ENCODE measurements around the gene PLCB4.

PLCB4 gene

DNA sequence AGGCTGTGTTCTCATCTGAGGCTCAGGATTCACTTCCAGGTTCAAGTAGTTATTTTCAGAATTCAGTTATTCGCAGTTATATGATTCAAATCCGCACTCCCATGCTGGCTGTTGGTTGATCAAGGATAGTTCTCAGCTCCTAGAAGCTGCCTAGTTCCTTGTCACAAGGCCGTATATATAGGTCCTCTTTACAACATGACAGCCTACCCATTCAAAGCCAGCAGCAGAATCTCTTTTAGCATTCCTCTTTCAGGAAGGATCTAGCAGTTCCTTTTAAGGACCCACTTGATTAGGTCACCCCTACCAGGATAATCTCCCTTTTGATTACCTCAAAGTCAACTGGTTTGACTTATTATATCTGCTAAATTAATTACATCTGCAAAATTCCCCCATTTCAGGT lies 421.7 kb downstream of the PLCB4 start:
- H3K27me3 ChIP-seq (ENCODE audit: control insufficient read depth, insufficient read depth, low read length): no peaks in the 10 kb centered on the region
- H3K9me3 ChIP-seq (ENCODE audit: control insufficient read depth, insufficient read depth, low read length): no peaks in the 10 kb centered on the region

GRCh38 chr20:9491324-9491723 lies 422.4 kb downstream of the PLCB4 start:
- Histone ChIP-seq H3K4me1 (ENCODE audit: control insufficient read depth, insufficient read depth, low read length) (no peaks in the 10 kb centered on the region), H3K9me3 (ENCODE audit: control insufficient read depth, insufficient read depth, low read length) (no peaks in the 10 kb centered on the region), H3K27ac (ENCODE audit: low read depth, low read length) (no peak overlapping the region), H3K4me3 (ENCODE audit: low read depth, low read length) (no peak overlapping the region), H3K36me3 (ENCODE audit: control insufficient read depth, insufficient read depth, low read length) (no peaks in the 10 kb centered on the region), H3K9ac (ENCODE audit: low read depth, low read length) (no peak overlapping the region), H3K27me3 (ENCODE audit: control insufficient read depth, insufficient read depth, low read length) (no peaks in the 10 kb centered on the region)

More for the DNA sequence above, 421.7 kb downstream of the PLCB4 start:
- H3K27ac ChIP-seq (ENCODE audit: low read depth, low read length): no peak overlapping the region
- H3K9ac ChIP-seq (ENCODE audit: low read depth, low read length): no peak overlapping the region
- no peak overlapping the region for H3K4me3 ChIP-seq (ENCODE audit: low read depth, low read length)
- H3K36me3 ChIP-seq (ENCODE audit: control insufficient read depth, insufficient read depth, low read length): no peaks in the 10 kb centered on the region
- no peaks in the 10 kb centered on the region for H3K4me1 ChIP-seq (ENCODE audit: control insufficient read depth, insufficient read depth, low read length)

- H3K9ac ChIP-seq (ENCODE audit: low read depth, low read length): no peak overlapping the region
- H3K27ac ChIP-seq (ENCODE audit: low read depth, low read length): no peak overlapping the region
- no peaks in the 10 kb centered on the region for H3K36me3 ChIP-seq (ENCODE audit: control insufficient read depth, insufficient read depth, low read length)
- H3K9me3 ChIP-seq (ENCODE audit: control insufficient read depth, insufficient read depth, low read length): no peaks in the 10 kb centered on the region
- H3K4me3 ChIP-seq (ENCODE audit: low read depth, low read length): no peak overlapping the region
- H3K4me1 ChIP-seq (ENCODE audit: control insufficient read depth, insufficient read depth, low read length): no peaks in the 10 kb centered on the region
- no peaks in the 10 kb centered on the region for H3K27me3 ChIP-seq (ENCODE audit: control insufficient read depth, insufficient read depth, low read length)
Measured at GRCh38 chr20:9492067-9492466, 423.2 kb downstream of the PLCB4 start.

GRCh38 chr20:9493803-9494202 lies 424.9 kb downstream of the PLCB4 start:
- Histone ChIP-seq H3K9me3 (ENCODE audit: control insufficient read depth, insufficient read depth, low read length) (no peaks in the 10 kb centered on the region), H3K27ac (ENCODE audit: low read depth, low read length) (no peak overlapping the region), H3K36me3 (ENCODE audit: control insufficient read depth, insufficient read depth, low read length) (no peaks in the 10 kb centered on the region), H3K4me3 (ENCODE audit: low read depth, low read length) (no peak overlapping the region), H3K27me3 (ENCODE audit: control insufficient read depth, insufficient read depth, low read length) (no peaks in the 10 kb centered on the region; the same call in 1 of the 2 replicates), H3K4me1 (ENCODE audit: control insufficient read depth, insufficient read depth, low read length) (no peaks in the 10 kb centered on the region), H3K9ac (ENCODE audit: low read depth, low read length) (no peak overlapping the region)

DNA sequence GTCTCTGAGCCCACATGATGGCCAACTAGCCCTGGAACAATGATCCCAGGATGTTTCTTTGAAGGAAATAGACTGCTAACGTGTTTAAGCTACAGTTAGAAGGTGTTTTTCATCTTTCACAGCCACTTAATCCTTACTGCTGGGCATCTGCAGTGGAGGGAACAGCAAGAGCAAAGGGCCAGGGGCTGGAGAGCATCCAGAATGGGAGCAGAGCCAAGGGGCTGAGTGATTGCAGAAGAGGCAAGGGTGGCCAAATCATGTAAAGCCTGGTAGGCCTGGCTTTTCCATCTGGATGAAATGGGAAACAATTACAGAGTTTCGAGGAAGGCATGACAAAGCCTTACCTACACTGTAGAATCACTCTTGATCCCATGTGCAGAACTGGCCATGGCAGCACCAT lies 426.8 kb downstream of the PLCB4 start:
- Histone ChIP-seq H3K27me3 (ENCODE audit: control insufficient read depth, insufficient read depth, low read length) (no peaks in the 10 kb centered on the region; the same call in 1 of the 2 replicates), H3K9me3 (ENCODE audit: control insufficient read depth, insufficient read depth, low read length) (no peaks in the 10 kb centered on the region), H3K9ac (ENCODE audit: low read depth, low read length) (no peak overlapping the region), H3K36me3 (ENCODE audit: control insufficient read depth, insufficient read depth, low read length) (no peaks in the 10 kb centered on the region), H3K27ac (ENCODE audit: low read depth, low read length) (no peak overlapping the region), H3K4me1 (ENCODE audit: control insufficient read depth, insufficient read depth, low read length) (no peaks in the 10 kb centered on the region), H3K4me3 (ENCODE audit: low read depth, low read length) (no peak overlapping the region)

GRCh38 chr20:9496155-9496554 lies 427.3 kb downstream of the PLCB4 start:
- Histone ChIP-seq H3K36me3 (ENCODE audit: control insufficient read depth, insufficient read depth, low read length) (no peaks in the 10 kb centered on the region), H3K4me3 (ENCODE audit: low read depth, low read length) (no peak overlapping the region), H3K4me1 (ENCODE audit: control insufficient read depth, insufficient read depth, low read length) (no peaks in the 10 kb centered on the region), H3K9ac (ENCODE audit: low read depth, low read length) (no peak overlapping the region), H3K27ac (ENCODE audit: low read depth, low read length) (no peak overlapping the region), H3K27me3 (ENCODE audit: control insufficient read depth, insufficient read depth, low read length) (peaks cover 3% of the 10 kb centered on the region), H3K9me3 (ENCODE audit: control insufficient read depth, insufficient read depth, low read length) (no peaks in the 10 kb centered on the region)

DNA sequence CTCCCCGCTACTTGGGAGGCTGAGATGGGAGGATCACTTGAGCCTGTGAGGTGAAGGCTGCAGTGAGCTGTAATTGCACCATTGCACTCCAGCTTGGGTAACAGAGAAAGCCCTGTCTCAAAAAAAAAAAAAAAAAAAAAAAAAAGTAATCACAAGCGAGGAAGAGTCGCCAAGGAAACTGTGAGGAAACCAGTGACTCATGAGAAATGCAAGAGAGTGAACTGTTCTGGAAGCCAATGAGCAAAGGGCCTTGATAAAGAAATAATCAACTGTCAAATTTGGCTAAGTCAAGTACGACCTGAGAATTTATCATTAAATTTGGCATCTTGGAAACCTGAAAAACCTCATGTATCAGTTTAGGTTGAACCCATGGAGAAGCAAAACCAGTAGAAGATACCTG lies 429.4 kb downstream of the PLCB4 start:
- Histone ChIP-seq H3K27me3 (ENCODE audit: control insufficient read depth, insufficient read depth, low read length) (peaks cover 9% of the 10 kb centered on the region), H3K9ac (ENCODE audit: low read depth, low read length) (no peak overlapping the region), H3K36me3 (ENCODE audit: control insufficient read depth, insufficient read depth, low read length) (no peaks in the 10 kb centered on the region), H3K4me1 (ENCODE audit: control insufficient read depth, insufficient read depth, low read length) (no peaks in the 10 kb centered on the region), H3K9me3 (ENCODE audit: control insufficient read depth, insufficient read depth, low read length) (no peaks in the 10 kb centered on the region), H3K27ac (ENCODE audit: low read depth, low read length) (no peak overlapping the region), H3K4me3 (ENCODE audit: low read depth, low read length) (no peak overlapping the region)

DNA sequence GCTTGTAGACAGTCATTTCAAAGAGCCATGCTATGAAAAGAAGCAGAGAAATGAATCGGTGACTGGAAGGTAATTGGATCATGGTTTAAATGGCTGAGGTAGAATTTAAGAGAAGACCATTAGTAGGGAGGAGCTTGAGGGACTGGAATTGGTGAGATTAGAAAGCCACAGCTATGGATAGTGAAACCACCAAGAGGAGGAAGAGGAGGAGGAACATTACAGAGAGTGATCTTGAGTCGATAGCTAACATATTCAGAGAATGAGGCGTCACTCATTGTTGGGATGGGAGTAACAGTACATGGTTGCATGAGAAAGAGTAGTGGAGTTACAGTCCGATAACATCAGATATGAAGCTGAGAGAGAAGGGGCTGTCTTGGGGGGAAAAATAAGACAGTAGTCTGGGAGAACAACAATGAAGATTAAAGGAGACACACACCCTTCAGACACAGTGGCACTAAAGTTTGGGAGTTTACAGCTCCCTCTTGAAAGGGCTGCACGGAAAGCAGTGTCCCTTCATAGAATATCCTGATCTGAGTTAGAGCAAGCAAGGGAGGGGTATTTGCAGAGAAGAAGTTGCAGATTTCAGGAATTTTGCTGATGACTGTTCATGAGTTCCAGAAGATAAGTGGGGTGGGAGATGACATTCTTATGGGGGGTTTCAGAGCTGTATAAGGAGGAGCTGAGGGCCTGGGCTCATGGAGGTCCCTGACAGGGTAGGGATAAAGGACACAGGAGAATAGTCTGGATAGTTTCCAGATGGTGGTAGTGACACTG lies 430.4 kb downstream of the PLCB4 start:
- Histone ChIP-seq H3K9me3 (ENCODE audit: control insufficient read depth, insufficient read depth, low read length) (no peaks in the 10 kb centered on the region), H3K36me3 (ENCODE audit: control insufficient read depth, insufficient read depth, low read length) (no peaks in the 10 kb centered on the region), H3K4me1 (ENCODE audit: control insufficient read depth, insufficient read depth, low read length) (no peaks in the 10 kb centered on the region), H3K27me3 (ENCODE audit: control insufficient read depth, insufficient read depth, low read length) (peaks cover 18% of the 10 kb centered on the region), H3K9ac (ENCODE audit: low read depth, low read length) (no peak overlapping the region), H3K4me3 (ENCODE audit: low read depth, low read length) (no peak overlapping the region), H3K27ac (ENCODE audit: low read depth, low read length) (no peak overlapping the region)

- no peak overlapping the region for H3K4me3 ChIP-seq (ENCODE audit: low read depth, low read length)
- no peaks in the 10 kb centered on the region for H3K9me3 ChIP-seq (ENCODE audit: control insufficient read depth, insufficient read depth, low read length)
- H3K9ac ChIP-seq (ENCODE audit: low read depth, low read length): no peak overlapping the region
- H3K4me1 ChIP-seq (ENCODE audit: control insufficient read depth, insufficient read depth, low read length): no peaks in the 10 kb centered on the region; the same call in 1 of the 2 replicates
- peaks cover 26% of the 10 kb centered on the region for H3K27me3 ChIP-seq (ENCODE audit: control insufficient read depth, insufficient read depth, low read length)
- no peak overlapping the region for H3K27ac ChIP-seq (ENCODE audit: low read depth, low read length)
- no peaks in the 10 kb centered on the region for H3K36me3 ChIP-seq (ENCODE audit: control insufficient read depth, insufficient read depth, low read length)
Measured at GRCh38 chr20:9500121-9500520, 431.2 kb downstream of the PLCB4 start.

GRCh38 chr20:9501473-9501872 lies 432.6 kb downstream of the PLCB4 start:
- Histone ChIP-seq H3K27ac (ENCODE audit: low read depth, low read length) (no peak overlapping the region), H3K27me3 (ENCODE audit: control insufficient read depth, insufficient read depth, low read length) (peaks cover 40% of the 10 kb centered on the region), H3K9me3 (ENCODE audit: control insufficient read depth, insufficient read depth, low read length) (peaks cover 2% of the 10 kb centered on the region; the same call in 1 of the 2 replicates), H3K4me1 (ENCODE audit: control insufficient read depth, insufficient read depth, low read length) (peaks cover 5% of the 10 kb centered on the region), H3K4me3 (ENCODE audit: low read depth, low read length) (no peak overlapping the region), H3K36me3 (ENCODE audit: control insufficient read depth, insufficient read depth, low read length) (no peaks in the 10 kb centered on the region), H3K9ac (ENCODE audit: low read depth, low read length) (no peak overlapping the region)

- no peak overlapping the region for H3K4me3 ChIP-seq (ENCODE audit: low read depth, low read length)
- H3K9me3 ChIP-seq (ENCODE audit: control insufficient read depth, insufficient read depth, low read length): peaks cover 2% of the 10 kb centered on the region; the same call in 1 of the 2 replicates
- peaks cover 62% of the 10 kb centered on the region for H3K27me3 ChIP-seq (ENCODE audit: control insufficient read depth, insufficient read depth, low read length)
- H3K27ac ChIP-seq (ENCODE audit: low read depth, low read length): no peak overlapping the region
- no peaks in the 10 kb centered on the region for H3K36me3 ChIP-seq (ENCODE audit: control insufficient read depth, insufficient read depth, low read length)
- H3K4me1 ChIP-seq (ENCODE audit: control insufficient read depth, insufficient read depth, low read length): peaks cover 23% of the 10 kb centered on the region
- H3K9ac ChIP-seq (ENCODE audit: low read depth, low read length): no peak overlapping the region
Measured at GRCh38 chr20:9503526-9504245, 434.8 kb downstream of the PLCB4 start.

Data from HUES48 (cell line).